ENCODE data around the gene GZMH.
"Not testable (repeated sequence)": the region's sequence is repeated elsewhere in the genome, so short reads cannot be mapped to it uniquely, and the experiment has no call there.

GZMH gene

DNA sequence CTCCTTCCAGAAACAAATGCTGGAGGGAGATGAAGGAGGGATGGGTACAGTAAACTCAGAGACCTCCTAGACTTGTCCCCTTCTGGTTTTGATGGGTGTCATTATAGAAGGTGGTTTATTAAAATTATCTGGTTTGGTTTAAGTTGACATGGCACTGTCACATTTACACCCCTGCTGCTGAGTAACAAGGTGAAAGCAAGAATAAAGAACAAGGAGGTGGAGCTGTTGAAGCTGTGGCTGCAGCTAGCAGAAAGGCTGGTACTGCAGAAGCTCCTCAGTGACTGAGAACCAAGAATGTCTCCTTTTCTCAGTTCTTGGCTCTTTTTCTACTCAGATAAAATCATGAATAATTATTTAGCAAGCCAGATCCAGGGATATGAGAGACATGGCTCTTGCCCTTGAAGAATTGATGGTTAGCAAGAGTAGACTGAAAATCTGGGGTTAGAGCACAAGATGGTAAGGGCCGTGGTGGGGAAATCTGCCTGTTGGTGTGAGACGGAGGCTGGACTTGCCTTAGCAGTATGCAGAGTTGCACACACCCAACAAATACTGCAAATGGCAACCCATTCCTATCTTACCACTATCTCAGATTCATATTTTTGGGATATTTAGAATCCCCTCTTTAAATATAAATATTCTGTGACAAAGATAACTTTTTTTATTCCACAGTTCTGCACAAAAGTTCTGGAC lies at the start of gene GZMH:
Gene GZMH, minus strand, starts transcription at position 31 of the 690 bp plus-strand sequence. CDS start 72 bp downstream, outside the sequence.
- DNase-seq (ENCODE audit: low spot score), result no peak

DNA sequence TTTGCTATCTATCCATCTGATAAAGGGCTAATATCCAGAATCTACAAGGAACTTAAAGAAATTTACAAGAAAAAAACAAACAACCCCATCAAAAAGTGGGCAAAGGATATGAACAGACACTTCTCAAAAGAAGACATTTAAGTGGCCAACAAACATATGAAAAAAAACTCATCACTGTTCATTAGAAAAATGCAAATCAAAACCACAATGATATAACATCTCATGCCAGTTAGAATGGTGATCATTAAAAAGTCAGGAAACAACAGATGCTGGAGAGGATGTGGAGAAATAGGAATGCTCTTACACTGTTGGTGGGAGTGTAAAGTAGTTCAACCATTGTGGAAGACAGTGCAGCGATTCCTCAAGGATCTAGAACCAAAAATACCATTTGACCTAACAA lies 38.9 kb upstream of the GZMH start:
- not testable (repeated sequence) for DNase-seq (ENCODE audit: low spot score)

DNA sequence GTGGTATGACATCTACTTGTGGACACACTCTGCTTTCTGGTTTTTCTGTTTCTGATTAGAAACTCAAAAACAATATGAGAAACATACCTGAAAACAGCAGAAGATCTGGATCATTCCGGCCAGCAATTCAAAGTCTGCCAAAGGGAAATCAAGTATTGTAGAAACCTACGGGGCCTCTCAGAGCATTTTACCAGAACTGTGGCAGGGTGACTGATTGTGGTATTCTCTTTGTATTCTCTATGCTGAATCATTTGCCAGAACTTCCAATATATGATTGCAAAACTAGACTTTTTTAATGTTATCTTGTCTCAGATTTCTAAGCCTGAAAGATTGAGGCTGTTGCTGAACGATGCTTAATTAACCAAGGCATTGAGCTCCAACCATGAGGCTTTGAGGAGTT lies 30.4 kb upstream of the GZMH start:
- DNase-seq (ENCODE audit: low spot score), result no peak

DNA sequence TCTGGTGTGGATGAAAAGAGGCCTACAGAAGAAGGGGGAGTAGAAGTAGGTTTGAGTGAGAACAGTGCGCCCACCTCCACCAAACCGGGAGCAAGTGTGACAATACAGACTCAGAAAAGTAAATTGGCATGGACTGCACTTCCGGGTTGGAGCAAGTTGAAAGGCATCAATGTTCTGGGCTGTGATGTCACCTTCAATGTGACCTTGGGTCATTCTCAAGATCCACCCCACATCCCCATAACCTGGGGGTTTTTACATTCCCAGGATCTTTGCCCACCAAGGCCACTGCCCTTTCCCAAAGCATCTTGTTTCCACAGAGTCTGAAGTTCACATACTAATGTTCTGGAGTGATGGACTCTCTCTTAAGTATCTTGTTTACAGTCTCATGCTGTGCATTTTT lies 29.8 kb upstream of the GZMH start:
- DNase-seq (ENCODE audit: low spot score), result no peak

- DNase-seq (ENCODE audit: low spot score), result no peak
Measured at GRCh38 chr14:24634158-24634557, 24.7 kb upstream of the GZMH start, which contains the start of gene GZMB. Gene GZMB, minus strand, starts transcription at chr14:24634190. Its CDS starts 30 bp downstream, at chr14:24634160.

- DNase-seq (ENCODE audit: low spot score), result no peak
Measured at GRCh38 chr14:24633353-24633752, 23.9 kb upstream of the GZMH start.

GRCh38 chr14:24632761-24633160 lies 23.3 kb upstream of the GZMH start:
- DNase-seq (ENCODE audit: low spot score), result no peak

GRCh38 chr14:24632336-24632735 lies 22.9 kb upstream of the GZMH start:
- no peak for DNase-seq (ENCODE audit: low spot score)

DNA sequence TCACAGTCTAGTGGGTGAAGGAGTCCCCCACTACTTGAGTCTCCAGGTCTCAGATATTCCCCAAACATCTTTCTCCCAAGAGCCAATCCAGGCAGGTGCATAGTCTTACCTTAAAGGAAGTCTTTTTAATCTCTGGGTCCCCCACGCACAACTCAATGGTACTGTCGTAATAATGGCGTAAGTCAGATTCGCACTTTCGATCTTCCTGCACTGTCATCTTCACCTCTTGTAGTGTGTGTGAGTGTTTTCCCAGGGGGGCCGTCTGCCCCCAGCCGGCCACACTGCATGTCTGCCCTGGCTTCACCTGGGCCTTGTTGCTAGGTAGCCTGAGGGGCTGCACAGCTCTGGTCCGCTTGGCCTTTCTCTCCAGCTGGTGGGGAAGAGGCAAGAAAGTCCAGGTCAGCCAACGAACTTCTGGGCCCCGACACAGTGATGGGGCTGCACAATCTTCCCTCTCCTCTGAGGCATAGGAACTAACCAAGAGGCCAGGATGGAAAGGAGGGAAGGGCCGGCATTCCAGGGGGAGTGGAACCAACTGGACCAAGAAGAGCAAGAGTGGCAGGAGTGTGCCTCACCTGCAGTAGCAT lies 22.4 kb upstream of the GZMH start:
- no peak for DNase-seq (ENCODE audit: low spot score)

- no peak for DNase-seq (ENCODE audit: low spot score)
Measured at GRCh38 chr14:24630872-24631477, 21.5 kb upstream of the GZMH start.

- no peak for DNase-seq (ENCODE audit: low spot score)
Measured at GRCh38 chr14:24630087-24630871, 20.8 kb upstream of the GZMH start.

- no peak for DNase-seq (ENCODE audit: low spot score)
Measured at GRCh38 chr14:24629521-24629920, 20.0 kb upstream of the GZMH start.

DNA sequence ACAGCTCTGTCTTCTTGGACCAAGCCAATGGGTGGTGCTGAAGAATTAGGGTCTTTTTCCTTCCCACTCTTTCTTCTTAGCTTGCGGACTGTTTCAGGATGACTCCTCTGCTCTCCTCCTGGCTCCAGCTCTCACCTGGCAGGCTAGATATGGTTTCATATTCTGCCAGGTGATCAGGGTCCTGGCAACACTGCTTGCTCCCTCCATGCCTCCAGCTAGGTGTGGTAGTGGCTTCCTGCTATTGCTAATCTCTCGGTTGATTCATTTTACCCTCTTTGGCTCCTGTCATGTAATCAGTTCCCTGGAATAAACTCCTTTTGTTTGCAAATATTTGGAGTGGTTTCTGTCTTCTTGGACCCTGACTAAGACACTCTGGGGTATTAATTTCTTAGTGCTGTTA lies 4.3 kb upstream of the GZMH start:
- no peak for DNase-seq (ENCODE audit: low spot score)

GRCh38 chr14:24613241-24613640 lies 3.8 kb upstream of the GZMH start:
- no peak for DNase-seq (ENCODE audit: low spot score)

DNA sequence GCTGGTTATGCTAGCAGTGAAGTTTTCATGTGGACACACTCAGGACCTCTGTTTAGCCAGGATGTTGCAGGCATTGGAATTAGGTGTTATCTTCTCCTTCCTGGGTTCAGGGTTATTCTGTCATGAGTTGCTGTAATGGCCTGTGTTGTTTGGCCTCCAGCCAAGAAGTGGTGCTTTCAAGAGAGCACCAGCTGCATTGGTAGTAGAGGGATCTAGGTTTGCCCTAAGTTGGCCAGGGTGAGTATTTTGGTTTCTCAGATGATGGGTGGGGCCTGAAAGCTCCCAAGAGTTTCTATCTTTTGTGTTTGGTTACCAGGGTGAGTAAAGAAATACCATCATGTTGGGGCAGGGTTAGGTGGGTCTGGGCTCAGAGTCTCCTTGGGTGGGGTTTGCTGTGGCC lies 2.7 kb upstream of the GZMH start:
- DNase-seq (ENCODE audit: low spot score), result no peak

DNA sequence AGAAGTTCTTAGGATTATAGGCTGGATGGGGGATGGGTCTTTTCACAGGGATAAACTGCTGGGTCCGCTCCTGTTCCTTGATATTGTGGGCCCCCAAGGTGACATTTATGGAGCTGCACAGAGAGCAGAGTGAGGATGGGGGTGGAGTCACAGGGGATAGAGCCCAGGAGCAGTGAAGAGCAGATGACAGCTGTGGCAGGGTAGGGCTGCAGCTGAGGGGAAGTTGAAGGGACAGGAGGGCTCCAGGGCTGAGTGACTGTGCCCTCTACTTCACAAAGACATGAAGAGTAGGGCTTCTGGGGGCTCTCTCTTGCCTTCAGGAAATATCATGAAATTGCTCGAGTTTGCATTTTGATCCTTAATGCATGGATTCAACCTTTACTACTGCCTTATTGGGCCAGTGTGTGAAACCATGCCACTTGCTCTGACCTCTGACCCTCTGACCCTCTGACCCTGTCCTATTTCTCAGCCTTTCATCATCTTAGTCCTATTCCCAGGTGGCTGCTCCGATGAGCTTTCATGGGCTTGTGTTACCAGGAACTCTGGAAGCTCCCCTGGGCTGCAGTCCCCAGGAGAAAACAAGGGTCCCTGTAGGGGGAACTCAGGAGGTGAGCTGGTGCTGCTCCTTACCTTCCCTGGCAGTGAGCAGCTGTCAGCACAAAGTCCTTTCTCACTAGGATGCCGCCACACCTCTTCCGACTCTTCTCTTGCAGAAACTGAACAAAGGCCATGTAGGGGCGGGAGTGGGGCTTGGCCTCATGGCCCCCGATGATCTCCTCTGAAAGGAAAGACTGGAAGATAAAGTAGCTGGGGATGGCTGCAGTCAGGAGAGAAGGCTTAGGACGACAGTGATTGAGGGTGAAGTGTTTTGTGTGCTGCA lies 1.6 kb downstream of the GZMH start:
- DNase-seq (ENCODE audit: low spot score), result no peak

GRCh38 chr14:24607081-24607480 lies 2.4 kb downstream of the GZMH start:
- no peak for DNase-seq (ENCODE audit: low spot score)

DNA sequence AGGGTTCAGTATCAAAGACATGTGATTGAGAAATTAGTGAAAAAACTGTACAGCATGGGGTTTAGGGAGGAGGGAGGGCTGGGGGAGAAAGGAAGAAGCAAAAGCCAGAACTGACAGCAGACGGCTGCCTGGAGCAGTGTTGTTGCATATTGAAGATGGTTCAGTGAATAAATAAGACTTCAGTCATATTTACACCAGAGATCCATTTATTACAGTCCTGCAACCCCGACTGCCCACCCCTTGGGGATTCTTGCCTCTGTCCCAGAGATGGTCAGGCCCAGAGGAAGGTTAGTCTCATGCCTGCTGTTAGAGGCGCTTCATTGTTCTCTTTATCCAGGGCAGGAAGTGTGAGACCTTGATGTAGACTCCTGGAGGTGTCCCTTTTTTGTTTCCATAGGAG lies 3.2 kb downstream of the GZMH start:
- DNase-seq (ENCODE audit: low spot score), result no peak

DNA sequence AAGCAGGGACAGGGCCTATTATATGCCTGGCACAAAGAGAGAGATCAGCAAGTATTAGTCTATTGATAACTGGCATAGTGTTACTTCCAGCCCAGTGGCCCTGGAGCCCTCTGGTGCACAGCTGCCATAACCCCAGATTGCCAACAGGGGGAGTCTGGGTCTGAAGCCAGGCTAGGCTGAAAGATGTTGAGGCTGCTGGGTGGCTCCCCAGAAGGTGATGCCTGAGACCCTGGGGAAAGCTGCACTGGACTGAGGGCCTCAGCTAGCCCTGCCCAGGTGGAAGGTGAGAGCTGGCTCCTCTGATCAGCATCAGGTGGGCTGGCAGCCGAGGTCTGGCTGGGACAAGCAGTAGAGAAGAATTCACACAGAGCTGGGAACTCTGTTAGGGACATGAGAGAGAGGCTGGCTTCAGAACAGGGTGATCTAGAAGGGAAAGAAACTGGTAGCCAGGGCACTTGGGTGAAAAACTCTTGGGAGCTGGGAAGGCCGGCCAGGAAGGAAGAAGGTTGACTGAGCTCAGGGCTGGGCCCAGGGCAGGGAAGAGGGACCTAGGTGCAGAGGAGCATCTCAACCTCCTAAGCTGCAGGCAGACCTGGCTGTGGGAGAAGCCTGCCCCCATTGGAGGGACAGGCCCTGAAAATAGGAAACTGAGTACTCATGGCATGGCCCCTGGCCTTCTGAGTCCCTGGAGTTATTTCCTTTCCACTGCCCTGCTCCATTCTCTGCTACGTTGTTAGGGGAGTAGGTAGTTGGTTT lies 3.9 kb downstream of the GZMH start:
- peak; percentile 31 for DNase-seq (ENCODE audit: low spot score)

- DNase-seq (ENCODE audit: low spot score), result no peak
Measured at GRCh38 chr14:24597403-24597802, 12.1 kb downstream of the GZMH start.

Measured in hematopoietic multipotent progenitor cell treated with erythropoietin and hydrocortisone succinate and interleukin-3 and kit ligand, for 17 days (in vitro differentiated cells).